ENCODE data around the gene FAM81B. TPM values are rescaled to one million over a fixed set of nuclear protein-coding genes. Genes with fewer than 3 reads are reported as not detected.
"Not testable (repeated sequence)": the region's sequence is repeated elsewhere in the genome, so short reads cannot be mapped to it uniquely, and the experiment has no call there.

FAM81B gene
- total and polyA plus RNA-seq, 4 donors, result not detected

DNA sequence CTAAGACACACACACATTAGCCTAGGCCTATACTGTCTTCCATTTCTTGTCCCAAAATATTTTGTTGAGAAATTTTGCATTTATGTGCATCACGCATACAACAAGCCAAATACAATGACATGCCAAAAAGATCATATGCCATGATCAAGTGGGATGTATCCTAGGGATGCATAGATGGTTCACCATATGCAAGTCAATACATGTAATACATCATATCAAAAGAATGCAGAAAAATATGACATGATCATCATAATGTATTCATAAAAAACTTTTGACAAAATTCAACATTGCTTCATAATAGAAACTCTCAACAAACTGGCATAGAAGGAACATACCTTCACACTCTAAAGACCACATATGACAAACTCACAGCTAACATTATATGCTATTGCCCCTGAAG is 5.8 kb upstream of the FAM81B start:
- no peaks in the 10 kb centered on the region for H3K9me3 ChIP-seq (ENCODE audit: control insufficient read depth in 4 of 4, low read length in 3 of 4)
- 97% methylated on average over 1 of the region's 1 CpG for WGBS
- no peaks in the 10 kb centered on the region for H3K36me3 ChIP-seq (ENCODE audit: control insufficient read depth in 4 of 4, insufficient read depth in 3 of 4, low read depth in 1 of 4, low read length in 3 of 4)
- no peaks in the 10 kb centered on the region for H3K4me1 ChIP-seq (ENCODE audit: control insufficient read depth in 4 of 4, insufficient read depth in 4 of 4, low read length in 3 of 4)
- no peak overlapping the region for H3K27ac ChIP-seq (ENCODE audit: low read depth in 1 of 2, low read length in 2 of 2)
- no peaks in the 10 kb centered on the region for H3K27me3 ChIP-seq (ENCODE audit: control insufficient read depth in 4 of 4, insufficient read depth in 4 of 4, low read length in 3 of 4)
- no peak overlapping the region for H3K9ac ChIP-seq (ENCODE audit: low read depth in 1 of 2, low read length in 2 of 2)
- DNase-seq (ENCODE audit: low spot score), result no peak
- H3K4me3 ChIP-seq (ENCODE audit: low read depth in 1 of 3, low read length in 3 of 3), result no peak overlapping the region
- TF ChIP-seq, protein P1, sequence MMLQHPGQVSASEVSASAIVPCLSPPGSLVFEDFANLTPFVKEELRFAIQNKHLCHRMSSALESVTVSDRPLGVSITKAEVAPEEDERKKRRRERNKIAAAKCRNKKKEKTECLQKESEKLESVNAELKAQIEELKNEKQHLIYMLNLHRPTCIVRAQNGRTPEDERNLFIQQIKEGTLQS (IDR thresholded peaks at IDR 0.05), result no peak
- no peak for TF ChIP-seq TAF1 (conservative IDR thresholded peaks at IDR 0.05)
- TF ChIP-seq RAD21 (IDR thresholded peaks at IDR 0.05), result no peak
- TF ChIP-seq, protein P2, sequence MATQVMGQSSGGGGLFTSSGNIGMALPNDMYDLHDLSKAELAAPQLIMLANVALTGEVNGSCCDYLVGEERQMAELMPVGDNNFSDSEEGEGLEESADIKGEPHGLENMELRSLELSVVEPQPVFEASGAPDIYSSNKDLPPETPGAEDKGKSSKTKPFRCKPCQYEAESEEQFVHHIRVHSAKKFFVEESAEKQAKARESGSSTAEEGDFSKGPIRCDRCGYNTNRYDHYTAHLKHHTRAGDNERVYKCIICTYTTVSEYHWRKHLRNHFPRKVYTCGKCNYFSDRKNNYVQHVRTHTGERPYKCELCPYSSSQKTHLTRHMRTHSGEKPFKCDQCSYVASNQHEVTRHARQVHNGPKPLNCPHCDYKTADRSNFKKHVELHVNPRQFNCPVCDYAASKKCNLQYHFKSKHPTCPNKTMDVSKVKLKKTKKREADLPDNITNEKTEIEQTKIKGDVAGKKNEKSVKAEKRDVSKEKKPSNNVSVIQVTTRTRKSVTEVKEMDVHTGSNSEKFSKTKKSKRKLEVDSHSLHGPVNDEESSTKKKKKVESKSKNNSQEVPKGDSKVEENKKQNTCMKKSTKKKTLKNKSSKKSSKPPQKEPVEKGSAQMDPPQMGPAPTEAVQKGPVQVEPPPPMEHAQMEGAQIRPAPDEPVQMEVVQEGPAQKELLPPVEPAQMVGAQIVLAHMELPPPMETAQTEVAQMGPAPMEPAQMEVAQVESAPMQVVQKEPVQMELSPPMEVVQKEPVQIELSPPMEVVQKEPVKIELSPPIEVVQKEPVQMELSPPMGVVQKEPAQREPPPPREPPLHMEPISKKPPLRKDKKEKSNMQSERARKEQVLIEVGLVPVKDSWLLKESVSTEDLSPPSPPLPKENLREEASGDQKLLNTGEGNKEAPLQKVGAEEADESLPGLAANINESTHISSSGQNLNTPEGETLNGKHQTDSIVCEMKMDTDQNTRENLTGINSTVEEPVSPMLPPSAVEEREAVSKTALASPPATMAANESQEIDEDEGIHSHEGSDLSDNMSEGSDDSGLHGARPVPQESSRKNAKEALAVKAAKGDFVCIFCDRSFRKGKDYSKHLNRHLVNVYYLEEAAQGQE (IDR thresholded peaks at IDR 0.05), result no peak

DNA sequence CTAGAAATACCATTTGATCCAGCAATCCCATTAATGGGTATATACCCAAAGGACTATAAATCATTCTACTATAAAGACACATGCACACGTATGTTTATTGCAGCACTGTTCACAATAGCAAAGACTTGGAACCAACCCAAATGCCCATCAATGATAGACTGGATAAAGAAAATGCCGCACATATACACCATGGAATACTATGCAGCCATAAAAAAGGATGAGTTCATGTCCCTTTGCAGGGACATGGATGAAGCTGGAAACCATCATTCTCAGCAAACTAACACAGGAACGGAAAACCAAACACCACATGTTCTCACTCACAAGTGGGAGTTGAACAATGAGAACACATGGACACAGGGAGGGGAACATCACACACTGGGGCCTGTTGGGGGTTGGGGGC is 799 bp downstream of the FAM81B start:
- not testable (repeated sequence) for H3K4me1 ChIP-seq (ENCODE audit: control insufficient read depth in 4 of 4, insufficient read depth in 4 of 4, low read length in 3 of 4); H3K4me3 ChIP-seq (ENCODE audit: low read depth in 1 of 3, low read length in 3 of 3); H3K36me3 ChIP-seq (ENCODE audit: control insufficient read depth in 4 of 4, insufficient read depth in 3 of 4, low read depth in 1 of 4, low read length in 3 of 4); H3K27ac ChIP-seq (ENCODE audit: low read depth in 1 of 2, low read length in 2 of 2); DNase-seq (ENCODE audit: low spot score); H3K27me3 ChIP-seq (ENCODE audit: control insufficient read depth in 4 of 4, insufficient read depth in 4 of 4, low read length in 3 of 4); H3K9ac ChIP-seq (ENCODE audit: low read depth in 1 of 2, low read length in 2 of 2); H3K9me3 ChIP-seq (ENCODE audit: control insufficient read depth in 4 of 4, low read length in 3 of 4)
- WGBS, result 95% methylated on average over 3 of the region's 3 CpGs

DNA sequence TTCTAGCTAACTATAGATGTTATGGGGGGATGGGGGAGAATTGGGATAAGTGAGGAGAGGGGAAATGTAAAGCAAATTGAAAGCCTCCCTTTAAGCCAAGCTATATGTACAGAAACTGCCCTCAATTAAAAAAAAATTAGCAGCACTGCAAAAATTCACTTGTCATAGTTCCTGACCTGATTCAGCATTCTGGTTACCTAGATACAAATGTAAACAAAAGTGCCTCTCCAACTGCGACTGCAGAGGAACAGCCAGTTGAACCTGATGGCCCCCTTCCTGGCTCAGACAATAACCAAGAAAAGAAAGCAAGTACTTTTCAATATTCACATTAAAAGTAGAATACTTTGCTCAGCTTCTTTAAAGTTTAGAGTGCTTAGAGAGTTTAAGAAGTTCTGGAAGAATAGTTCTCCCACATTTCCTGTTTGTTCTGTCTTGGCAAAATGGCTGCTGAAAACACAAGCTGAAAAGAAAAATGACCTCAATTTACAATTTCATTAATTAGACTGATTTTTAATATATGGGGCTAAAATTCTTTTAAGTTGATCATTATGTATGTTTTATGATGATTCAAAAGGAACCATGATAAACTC is 1.5 kb downstream of the FAM81B start:
- no peak overlapping the region for H3K27ac ChIP-seq (ENCODE audit: low read depth in 1 of 2, low read length in 2 of 2)
- no peak for DNase-seq (ENCODE audit: low spot score)
- no peaks in the 10 kb centered on the region for H3K4me1 ChIP-seq (ENCODE audit: control insufficient read depth in 4 of 4, insufficient read depth in 4 of 4, low read length in 3 of 4)
- H3K27me3 ChIP-seq (ENCODE audit: control insufficient read depth in 4 of 4, insufficient read depth in 4 of 4, low read length in 3 of 4), result no peaks in the 10 kb centered on the region
- no peak overlapping the region for H3K4me3 ChIP-seq (ENCODE audit: low read depth in 1 of 3, low read length in 3 of 3)
- H3K9me3 ChIP-seq (ENCODE audit: control insufficient read depth in 4 of 4, low read length in 3 of 4), result no peaks in the 10 kb centered on the region
- H3K36me3 ChIP-seq (ENCODE audit: control insufficient read depth in 4 of 4, insufficient read depth in 3 of 4, low read depth in 1 of 4, low read length in 3 of 4), result no peaks in the 10 kb centered on the region
- H3K9ac ChIP-seq (ENCODE audit: low read depth in 1 of 2, low read length in 2 of 2), result no peak overlapping the region
- WGBS, result 0% methylated on average over 1 of the region's 1 CpG
- no peak for TF ChIP-seq HNF4G (IDR thresholded peaks at IDR 0.05)
- TF ChIP-seq, protein P3, sequence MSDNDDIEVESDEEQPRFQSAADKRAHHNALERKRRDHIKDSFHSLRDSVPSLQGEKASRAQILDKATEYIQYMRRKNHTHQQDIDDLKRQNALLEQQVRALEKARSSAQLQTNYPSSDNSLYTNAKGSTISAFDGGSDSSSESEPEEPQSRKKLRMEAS (IDR thresholded peaks at IDR 0.05), result no peak
- no peak for TF ChIP-seq EGR1 (IDR thresholded peaks at IDR 0.05; ENCODE audit: low read depth in 2 of 2)
- no peak for TF ChIP-seq RAD21 (IDR thresholded peaks at IDR 0.05)
- no peak for TF ChIP-seq GABPA (IDR thresholded peaks at IDR 0.05 in 1 of 2, conservative IDR thresholded peaks at IDR 0.05 in 1 of 2)
- TF ChIP-seq FOXA2 (IDR thresholded peaks at IDR 0.05), result no peak
- TF ChIP-seq SP1 (IDR thresholded peaks at IDR 0.05), result no peak
- TF ChIP-seq NR2F2 (IDR thresholded peaks at IDR 0.05), result no peak
- TF ChIP-seq, protein P1 (IDR thresholded peaks at IDR 0.05), result no peak
- no peak for TF ChIP-seq JUND (IDR thresholded peaks at IDR 0.05)
- TF ChIP-seq HNF4A (conservative IDR thresholded peaks at IDR 0.05), result no peak
- TF ChIP-seq, protein P2 (IDR thresholded peaks at IDR 0.05), result no peak
- TF ChIP-seq TAF1 (conservative IDR thresholded peaks at IDR 0.05), result no peak
- TF ChIP-seq, protein P4, sequence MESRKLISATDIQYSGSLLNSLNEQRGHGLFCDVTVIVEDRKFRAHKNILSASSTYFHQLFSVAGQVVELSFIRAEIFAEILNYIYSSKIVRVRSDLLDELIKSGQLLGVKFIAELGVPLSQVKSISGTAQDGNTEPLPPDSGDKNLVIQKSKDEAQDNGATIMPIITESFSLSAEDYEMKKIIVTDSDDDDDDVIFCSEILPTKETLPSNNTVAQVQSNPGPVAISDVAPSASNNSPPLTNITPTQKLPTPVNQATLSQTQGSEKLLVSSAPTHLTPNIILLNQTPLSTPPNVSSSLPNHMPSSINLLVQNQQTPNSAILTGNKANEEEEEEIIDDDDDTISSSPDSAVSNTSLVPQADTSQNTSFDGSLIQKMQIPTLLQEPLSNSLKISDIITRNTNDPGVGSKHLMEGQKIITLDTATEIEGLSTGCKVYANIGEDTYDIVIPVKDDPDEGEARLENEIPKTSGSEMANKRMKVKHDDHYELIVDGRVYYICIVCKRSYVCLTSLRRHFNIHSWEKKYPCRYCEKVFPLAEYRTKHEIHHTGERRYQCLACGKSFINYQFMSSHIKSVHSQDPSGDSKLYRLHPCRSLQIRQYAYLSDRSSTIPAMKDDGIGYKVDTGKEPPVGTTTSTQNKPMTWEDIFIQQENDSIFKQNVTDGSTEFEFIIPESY (IDR thresholded peaks at IDR 0.05), result no peak
